ENCODE measurements around the gene CCDC142.
"Not testable (repeated sequence)": the region's sequence is repeated elsewhere in the genome, so short reads cannot be mapped to it uniquely, and the experiment has no call there.

Gene CCDC142

DNA sequence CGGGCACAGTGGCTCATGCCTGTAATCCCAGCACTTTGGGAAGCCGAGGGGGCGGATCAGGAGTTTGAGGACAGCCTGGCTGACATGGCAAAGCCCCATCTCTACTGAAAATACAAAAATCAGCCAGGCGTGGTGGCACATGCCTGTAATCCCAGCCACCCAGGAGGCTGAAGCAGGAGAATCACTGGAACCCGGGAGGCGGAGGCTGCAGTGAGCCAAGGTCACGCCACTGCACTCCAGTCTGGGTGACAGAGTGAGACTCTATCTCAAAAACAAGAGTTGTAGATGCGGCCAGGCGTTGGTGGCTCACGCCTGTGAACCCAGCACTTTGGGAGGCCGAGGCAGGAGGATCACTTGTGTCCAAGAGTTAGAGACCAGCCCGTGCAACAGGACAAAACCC is 12.1 kb downstream of the CCDC142 start:
- H3K4me1 Mint-ChIP-seq (ENCODE audit: low read depth): peaks cover 23% of the 10 kb centered on the region
- not testable (repeated sequence) for H3K36me3 Mint-ChIP-seq; H3K27me3 Mint-ChIP-seq; H3K9me3 Mint-ChIP-seq (ENCODE audit: low read depth)
- H3K27ac Mint-ChIP-seq: peak overlapping the region; percentile 94
- peak overlapping the region; percentile 80 for H3K4me3 Mint-ChIP-seq

DNA sequence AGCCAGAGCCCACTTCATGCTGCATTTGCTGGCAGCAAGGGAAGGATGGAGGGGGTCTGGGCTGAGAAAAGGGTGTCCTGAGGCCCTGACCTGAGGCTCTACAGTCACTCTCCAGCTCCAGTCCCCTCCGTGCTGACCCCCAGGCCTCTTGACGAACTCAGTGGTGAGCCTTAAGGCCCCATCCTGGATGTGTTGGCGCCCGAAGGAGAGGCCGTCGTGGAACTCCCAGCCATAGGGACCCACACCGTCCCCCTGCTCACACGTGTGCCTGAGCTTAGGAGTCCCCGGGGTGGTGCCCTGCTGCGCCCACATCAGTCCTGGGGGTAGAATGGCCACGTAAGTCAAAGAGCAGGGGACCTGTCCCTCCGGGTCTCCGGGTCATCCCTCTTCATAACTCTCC is 18.4 kb downstream of the CCDC142 start:
- H3K36me3 Mint-ChIP-seq: peaks cover 3% of the 10 kb centered on the region
- H3K9me3 Mint-ChIP-seq (ENCODE audit: low read depth): no peaks in the 10 kb centered on the region
- peak overlapping the region; percentile 76 for H3K27ac Mint-ChIP-seq
- H3K27me3 Mint-ChIP-seq: no peaks in the 10 kb centered on the region
- peak overlapping the region; percentile 84 for H3K4me3 Mint-ChIP-seq
- H3K4me1 Mint-ChIP-seq (ENCODE audit: low read depth): peaks cover 27% of the 10 kb centered on the region

DNA sequence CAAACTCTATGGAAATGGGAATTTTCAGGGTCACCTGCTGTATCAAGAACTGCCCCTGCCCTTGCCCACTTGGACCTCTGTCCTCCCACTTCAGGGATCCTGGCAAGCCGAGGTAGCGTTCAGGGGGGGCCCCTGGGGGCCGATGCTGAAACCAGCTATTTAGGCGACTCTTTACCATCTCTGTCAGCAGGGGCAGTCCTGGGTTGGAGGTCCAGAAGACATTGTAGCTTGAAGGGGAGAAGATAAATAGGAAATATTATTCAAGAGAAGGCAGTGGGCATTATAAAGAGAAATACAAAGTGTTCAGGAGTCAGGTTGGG is 20.1 kb downstream of the CCDC142 start:
- peaks cover 41% of the 10 kb centered on the region for H3K4me1 Mint-ChIP-seq (ENCODE audit: low read depth)
- H3K4me3 Mint-ChIP-seq: peak overlapping the region; percentile 84
- H3K9me3 Mint-ChIP-seq (ENCODE audit: low read depth): no peaks in the 10 kb centered on the region
- H3K36me3 Mint-ChIP-seq: peaks cover 3% of the 10 kb centered on the region
- no peaks in the 10 kb centered on the region for H3K27me3 Mint-ChIP-seq
- H3K27ac Mint-ChIP-seq: peak overlapping the region; percentile 12

DNA sequence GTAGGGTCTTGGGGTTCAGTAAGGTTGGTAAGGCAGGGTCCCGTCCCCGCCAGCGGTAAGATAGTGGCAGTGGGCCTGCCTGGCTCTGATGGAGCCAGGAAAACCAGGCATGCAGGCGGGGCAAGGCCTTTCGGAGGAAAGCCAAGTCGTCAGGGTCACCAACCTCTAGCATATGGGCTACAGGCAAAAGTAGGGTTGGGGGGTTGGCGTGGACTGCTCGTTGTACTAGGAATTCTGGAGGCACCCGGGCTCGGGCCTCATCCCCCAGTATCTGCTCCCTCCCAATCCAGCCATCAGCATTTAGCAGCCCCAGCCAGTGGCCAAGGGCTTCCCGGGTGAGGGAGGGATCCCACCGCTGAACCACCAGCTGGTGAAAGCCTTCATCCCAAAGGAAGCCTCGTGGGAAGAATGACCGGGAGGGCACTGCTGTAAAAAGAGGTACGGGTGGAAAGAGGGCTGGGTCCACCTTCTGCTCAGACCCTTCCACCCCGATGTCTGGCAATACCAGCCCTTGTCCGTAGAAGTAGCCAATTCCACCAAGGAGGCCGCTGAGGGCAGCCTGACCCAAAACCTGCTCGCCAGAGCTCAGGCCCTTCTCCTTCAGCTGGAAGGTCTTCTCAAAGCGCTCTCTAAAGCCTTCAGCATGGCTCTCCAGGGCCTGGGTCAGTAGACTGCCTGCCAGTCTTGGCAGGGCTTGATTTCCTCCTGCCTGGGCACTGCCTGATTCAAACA is 20.6 kb downstream of the CCDC142 start:
- Mint-ChIP-seq H3K27ac (no peak overlapping the region), H3K9me3 (ENCODE audit: low read depth) (no peaks in the 10 kb centered on the region), H3K4me1 (ENCODE audit: low read depth) (peaks cover 44% of the 10 kb centered on the region), H3K36me3 (peaks cover 4% of the 10 kb centered on the region), H3K4me3 (peak overlapping the region; percentile 84), H3K27me3 (no peaks in the 10 kb centered on the region)

- Mint-ChIP-seq H3K27ac (no peak overlapping the region), H3K36me3 (peaks cover 5% of the 10 kb centered on the region)
Observed at GRCh38 chr2:74461187-74462053, 21.4 kb downstream of the CCDC142 start.

DNA sequence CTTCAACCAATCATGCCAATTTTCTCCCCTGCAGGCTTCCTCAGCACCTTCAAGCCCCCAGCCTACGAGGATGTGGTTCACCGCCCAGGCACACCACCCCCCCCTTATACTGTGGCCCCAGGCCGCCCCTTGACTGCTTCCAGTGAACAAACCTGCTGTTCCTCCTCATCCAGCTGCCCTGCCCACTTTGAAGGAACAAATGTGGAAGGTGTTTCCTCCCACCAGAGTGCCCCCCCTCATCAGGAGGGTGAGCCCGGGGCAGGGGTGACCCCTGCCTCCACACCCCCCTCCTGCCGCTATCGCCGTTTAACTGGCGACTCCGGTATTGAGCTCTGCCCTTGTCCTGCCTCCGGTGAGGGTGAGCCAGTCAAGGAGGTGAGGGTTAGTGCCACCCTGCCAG is 22.6 kb downstream of the CCDC142 start:
- not testable (repeated sequence) for H3K27me3 Mint-ChIP-seq; H3K9me3 Mint-ChIP-seq (ENCODE audit: low read depth); H3K27ac Mint-ChIP-seq; H3K36me3 Mint-ChIP-seq
- Mint-ChIP-seq H3K4me3 (peak overlapping the region; percentile 98), H3K4me1 (ENCODE audit: low read depth) (peaks cover 56% of the 10 kb centered on the region)

More at GRCh38 chr2:74461187-74462053, 21.4 kb downstream of the CCDC142 start:
- Mint-ChIP-seq H3K9me3 (ENCODE audit: low read depth) (no peaks in the 10 kb centered on the region), H3K4me3 (no peak overlapping the region), H3K4me1 (ENCODE audit: low read depth) (peaks cover 51% of the 10 kb centered on the region), H3K27me3 (no peaks in the 10 kb centered on the region)

DNA sequence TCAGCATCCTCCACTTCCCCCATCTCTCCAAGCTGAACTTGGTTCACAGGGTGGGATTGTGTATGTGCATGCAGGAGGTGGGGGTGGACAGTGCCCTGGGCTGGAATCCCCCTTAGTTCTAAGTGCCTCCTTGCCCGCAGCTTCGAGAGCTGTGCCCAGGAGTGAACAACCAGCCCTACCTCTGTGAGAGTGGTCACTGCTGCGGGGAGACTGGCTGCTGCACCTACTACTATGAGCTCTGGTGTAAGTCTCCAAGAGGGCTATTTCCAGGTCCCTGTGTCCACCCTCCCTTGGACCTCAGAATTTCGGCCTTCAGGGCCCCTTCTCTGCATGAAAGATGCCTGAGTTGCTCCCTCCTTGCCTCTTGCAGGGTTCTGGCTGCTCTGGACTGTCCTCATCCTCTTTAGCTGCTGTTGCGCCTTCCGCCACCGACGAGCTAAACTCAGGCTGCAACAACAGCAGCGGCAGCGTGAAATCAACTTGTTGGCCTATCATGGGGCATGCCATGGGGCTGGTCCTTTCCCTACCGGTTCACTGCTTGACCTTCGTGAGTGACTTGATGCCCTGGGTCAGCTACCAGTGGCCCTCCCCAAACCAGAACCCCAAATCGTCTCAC is 23.2 kb downstream of the CCDC142 start:
- H3K27ac Mint-ChIP-seq: peak overlapping the region; percentile 16
- H3K36me3 Mint-ChIP-seq: peaks cover 10% of the 10 kb centered on the region
- H3K4me3 Mint-ChIP-seq: peak overlapping the region; percentile 98
- not testable (repeated sequence) for H3K27me3 Mint-ChIP-seq; H3K9me3 Mint-ChIP-seq (ENCODE audit: low read depth)
- peaks cover 60% of the 10 kb centered on the region for H3K4me1 Mint-ChIP-seq (ENCODE audit: low read depth)

GRCh38 chr2:74458938-74459363 is 23.8 kb downstream of the CCDC142 start:
- Mint-ChIP-seq H3K9me3 (ENCODE audit: low read depth) (no peaks in the 10 kb centered on the region), H3K27me3 (no peaks in the 10 kb centered on the region), H3K4me3 (peak overlapping the region; percentile 98), H3K4me1 (ENCODE audit: low read depth) (peaks cover 61% of the 10 kb centered on the region), H3K27ac (peak overlapping the region; percentile 98), H3K36me3 (peaks cover 10% of the 10 kb centered on the region)

DNA sequence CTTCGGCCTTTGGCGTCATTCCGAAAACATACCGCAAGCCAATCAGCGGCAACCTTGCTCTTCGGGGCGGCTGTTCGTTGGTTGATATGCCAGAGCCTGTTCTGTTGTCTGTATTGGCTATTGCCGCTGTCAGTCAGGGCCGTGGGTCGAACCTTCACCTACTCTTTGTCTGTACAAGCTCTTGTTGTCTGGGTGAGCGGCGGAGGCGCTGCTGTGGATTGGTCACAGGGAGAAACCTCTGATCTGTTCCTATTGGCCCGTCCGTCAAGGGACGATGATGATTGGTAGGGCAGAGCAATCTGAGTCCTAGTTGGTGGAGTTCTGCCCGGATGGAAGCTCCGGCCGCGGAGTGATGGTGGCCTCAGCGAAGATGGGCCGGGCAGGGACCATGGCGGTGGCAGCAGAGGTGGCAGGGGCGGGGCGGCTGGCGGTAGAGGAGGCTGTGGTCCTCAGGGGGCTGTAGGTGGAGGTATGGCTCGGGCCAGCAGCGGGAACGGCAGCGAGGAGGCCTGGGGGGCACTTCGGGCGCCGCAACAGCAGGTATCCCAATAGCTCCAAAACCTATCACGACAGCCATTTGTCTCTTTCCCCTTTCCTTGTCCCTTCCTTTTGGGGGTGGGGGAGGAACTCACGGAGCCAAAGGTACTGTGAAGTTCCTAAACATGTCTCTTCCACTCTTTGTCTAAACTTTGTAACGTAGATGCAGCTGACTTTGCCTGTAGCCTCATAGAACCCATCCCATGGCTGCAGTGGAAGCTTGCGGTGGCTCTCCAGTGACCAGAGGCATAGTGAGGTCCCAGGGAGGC is 24.5 kb downstream of the CCDC142 start, which contains the start of gene WBP1:
WBP1 (plus strand) TSS at position 307 of the 806 bp plus-strand sequence; CDS start at position 472, 165 bp downstream.
- Mint-ChIP-seq H3K4me3 (peak within 1 kb of the TSS; percentile 98), H3K4me1 (ENCODE audit: low read depth) (peaks cover 60% of the 10 kb centered on the region), H3K27ac (peak within 1 kb of the TSS; percentile 98), H3K27me3 (no peaks in the 10 kb centered on the region), H3K36me3 (peaks cover 10% of the 10 kb centered on the region), H3K9me3 (ENCODE audit: low read depth) (no peaks in the 10 kb centered on the region)

GRCh38 chr2:74457549-74458131 is 25.2 kb downstream of the CCDC142 start:
- no peaks in the 10 kb centered on the region for H3K9me3 Mint-ChIP-seq (ENCODE audit: low read depth)
- H3K4me3 Mint-ChIP-seq: peak overlapping the region; percentile 98
- H3K36me3 Mint-ChIP-seq: peaks cover 7% of the 10 kb centered on the region
- peak overlapping the region; percentile 98 for H3K27ac Mint-ChIP-seq
- H3K4me1 Mint-ChIP-seq (ENCODE audit: low read depth): peaks cover 54% of the 10 kb centered on the region
- no peaks in the 10 kb centered on the region for H3K27me3 Mint-ChIP-seq

GRCh38 chr2:74457129-74457548 is 25.7 kb downstream of the CCDC142 start:
- Mint-ChIP-seq H3K4me1 (ENCODE audit: low read depth) (peaks cover 56% of the 10 kb centered on the region), H3K36me3 (peaks cover 7% of the 10 kb centered on the region), H3K27ac (peak overlapping the region; percentile 98), H3K4me3 (peak overlapping the region; percentile 98), H3K9me3 (ENCODE audit: low read depth) (no peaks in the 10 kb centered on the region), H3K27me3 (no peaks in the 10 kb centered on the region)

DNA sequence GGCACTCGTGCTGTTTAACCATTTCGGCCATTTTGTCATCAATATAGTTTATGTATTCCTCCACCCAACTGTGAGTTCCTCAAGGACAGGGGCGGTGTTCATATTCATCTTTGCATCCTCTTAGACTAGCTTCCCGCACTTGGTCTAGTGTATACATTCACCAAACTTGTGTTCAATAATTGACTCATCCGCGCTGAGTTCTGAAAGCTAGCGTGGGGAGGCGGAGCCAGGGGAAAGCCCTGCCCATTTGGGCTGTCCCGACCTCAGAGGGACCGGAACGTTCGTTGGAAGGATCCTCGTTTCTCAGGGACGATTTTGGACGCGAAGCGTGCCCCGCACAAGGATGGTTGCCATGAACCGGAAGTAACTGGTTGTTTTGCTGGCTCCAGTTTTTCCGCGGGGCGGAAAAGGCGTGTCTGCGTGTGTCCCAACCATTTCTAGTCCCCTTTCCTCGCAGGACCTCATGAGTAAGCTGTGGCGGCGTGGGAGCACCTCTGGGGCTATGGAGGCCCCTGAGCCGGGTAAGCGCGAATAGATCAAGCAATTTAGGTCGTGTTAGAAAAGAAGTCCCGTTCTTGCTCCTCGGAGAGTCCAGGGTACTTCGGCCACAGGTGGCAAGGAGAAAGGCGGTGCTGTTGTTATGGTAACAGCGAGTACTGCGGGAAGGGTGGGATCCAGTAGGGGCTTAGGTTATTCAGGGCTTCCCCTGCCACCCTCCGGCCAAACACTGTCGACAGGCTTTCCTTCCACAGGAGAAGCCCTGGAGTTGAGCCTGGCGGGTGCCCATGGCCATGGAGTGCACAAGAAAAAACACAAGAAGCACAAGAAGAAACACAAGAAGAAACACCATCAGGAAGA is 27.9 kb downstream of the CCDC142 start, which contains the start of gene INO80B:
INO80B (plus strand) TSS at position 434 of the 858 bp plus-strand sequence; CDS start at position 464, 30 bp downstream.
- no peaks in the 10 kb centered on the region for H3K27me3 Mint-ChIP-seq
- peaks cover 52% of the 10 kb centered on the region for H3K4me1 Mint-ChIP-seq (ENCODE audit: low read depth)

GRCh38 chr2:74450570-74451190 is 32.1 kb downstream of the CCDC142 start:
- H3K27me3 Mint-ChIP-seq: no peaks in the 10 kb centered on the region
- no peak overlapping the region for H3K27ac Mint-ChIP-seq
- H3K4me1 Mint-ChIP-seq (ENCODE audit: low read depth): peaks cover 16% of the 10 kb centered on the region
- H3K36me3 Mint-ChIP-seq: peaks cover 5% of the 10 kb centered on the region
- H3K4me3 Mint-ChIP-seq: no peak overlapping the region
- H3K9me3 Mint-ChIP-seq (ENCODE audit: low read depth): no peaks in the 10 kb centered on the region

More for the DNA sequence above, 27.9 kb downstream of the CCDC142 start, which contains the start of gene INO80B:
- Mint-ChIP-seq H3K9me3 (ENCODE audit: low read depth) (no peaks in the 10 kb centered on the region), H3K27ac (peak within 1 kb of the TSS; percentile 98), H3K4me3 (peak within 1 kb of the TSS; percentile 98), H3K36me3 (peaks cover 7% of the 10 kb centered on the region)

Measured in activated naive CD8-positive, alpha-beta T cell (primary cell).